Fibroblast of lung (primary cell): Measurements from ENCODE around the gene NT5DC1. TPM values are rescaled to one million over a fixed set of nuclear protein-coding genes. Genes with fewer than 3 reads are reported as not detected.

Experiments
- DNase-seq, 2 donors: peaks; one replicate each; pipeline versions ENCODE4 v3.0.0 to v3.0.0-alpha.2; 2010; ENCODE audit warnings: low read depth in 2 of 2
- H2AFZ ChIP-seq: 2 replicates; pipeline ENCODE4 v1.5.1; 2012; ENCODE audit warnings: low read length, control low read depth, inconsistent platforms
- H3K27ac ChIP-seq: 2 replicates; pipeline ENCODE4 v1.5.1; 2011; ENCODE audit warnings: low read length, control low read depth; ENCODE audit not compliant: insufficient read depth
- H3K27me3 ChIP-seq: 2 replicates; pipeline ENCODE4 v1.5.1; 2011; ENCODE audit warnings: mild to moderate bottlenecking, low read length; ENCODE audit not compliant: control insufficient read depth, insufficient read depth
- H3K36me3 ChIP-seq: 2 replicates; pipeline ENCODE4 v1.5.1; 2011; ENCODE audit warnings: low read length; ENCODE audit not compliant: control insufficient read depth, insufficient read depth
- H3K4me1 ChIP-seq: 2 replicates; pipeline ENCODE4 v1.5.1; 2011; ENCODE audit warnings: low read length; ENCODE audit not compliant: control insufficient read depth, insufficient read depth; ENCODE audit errors: extremely low read depth
- H3K4me2 ChIP-seq: 2 replicates; pipeline ENCODE4 v1.5.1; 2011; ENCODE audit warnings: low read length, control low read depth; ENCODE audit not compliant: insufficient read depth; ENCODE audit errors: extremely low read depth
- H3K4me3 ChIP-seq, 4 experiments: fragments of 200-600 bp in 1 of 4; sonication (generic) in 1 of 4; replicated peaks in 1 of 4; 2 replicates each; pipeline ENCODE4 v1.5.1; 2011 to 2016; ENCODE audit warnings: low read length in 4 of 4, low read depth in 3 of 4, mild to moderate bottlenecking in 3 of 4, control low read depth in 2 of 4, inconsistent platforms in 1 of 4, mixed read lengths in 1 of 4; ENCODE audit not compliant: insufficient read depth in 1 of 4; ENCODE audit errors: control extremely low read depth in 1 of 4
- H3K79me2 ChIP-seq: 2 replicates; pipeline ENCODE4 v1.5.1; 2012; ENCODE audit warnings: mild to moderate bottlenecking, low read length, inconsistent platforms; ENCODE audit not compliant: control insufficient read depth, insufficient read depth
- H3K9ac ChIP-seq: 2 replicates; pipeline ENCODE4 v1.5.1; 2011; ENCODE audit warnings: mild to moderate bottlenecking, low read length, control low read depth; ENCODE audit not compliant: insufficient read depth
- H3K9me3 ChIP-seq: 2 replicates; pipeline ENCODE4 v1.5.1; 2012; ENCODE audit warnings: low read depth, low read length; ENCODE audit not compliant: control insufficient read depth, insufficient read depth
- H4K20me1 ChIP-seq: 2 replicates; pipeline ENCODE4 v1.5.1; 2011; ENCODE audit warnings: low read length; ENCODE audit not compliant: control insufficient read depth, insufficient read depth; ENCODE audit errors: extremely low read depth
- EZH2 ChIP-seq: IDR thresholded peaks from 2 replicates; pipeline ENCODE4 v1.5.1; 2012; ENCODE audit warnings: low read length, control low read depth, mild to moderate bottlenecking; ENCODE audit errors: missing control alignments
- polyA plus RNA-seq, 2 donors: library from polyadenylated mRNA; depleted of rRNA in 1 of 2; stranded (reverse) in 1 of 2; unstranded in 1 of 2; fragments of >200 nt; gene quantifications; 2 replicates each; pipeline ENCODE4 v1.2.1, GENCODE V29; 2011 to 2012; ENCODE audit warnings: missing spikeins in 1 of 2
- total RNA-seq: library from RNA; depleted of rRNA; stranded (reverse); fragments of >200 nt; gene quantifications from 2 replicates; pipeline ENCODE4 v1.2.1, GENCODE V29; 2014
- TF ChIP-seq, protein P1 (sequence below), 2 donors: IDR thresholded peaks in 1 of 2; conservative IDR thresholded peaks in 1 of 2; 1 replicate in 1 of 2; 2 replicates in 1 of 2; pipeline ENCODE4 v1.5.1; 2011 to 2012; ENCODE audit warnings: low read length in 2 of 2, control low read depth in 1 of 2, inconsistent platforms in 1 of 2, low read depth in 1 of 2, mild to moderate bottlenecking in 1 of 2

NT5DC1 gene
- total and polyA plus RNA-seq, 2 donors (not counting 1 experiment from before 2014, with no cell fraction given), result 8.1 to 17.9 TPM

DNA sequence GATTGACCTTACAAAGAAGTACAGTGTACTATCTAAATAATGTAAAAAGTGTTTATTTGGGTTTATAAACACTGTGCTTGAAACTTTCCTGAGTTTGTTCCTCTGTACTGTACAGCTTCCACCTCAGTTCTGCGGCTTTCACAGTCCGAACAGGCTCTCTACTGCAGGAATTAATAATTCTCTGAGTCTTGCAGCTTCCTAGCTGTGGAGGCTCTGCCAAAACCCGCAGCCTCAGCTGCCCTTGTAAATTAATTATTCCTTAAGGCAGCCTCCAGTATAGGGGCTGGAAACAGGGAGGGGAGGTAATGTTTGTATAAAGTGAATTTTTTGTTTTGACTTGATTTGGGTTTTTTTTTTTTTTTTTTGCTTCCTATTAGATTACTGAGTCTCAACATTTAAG, 134.0 kb downstream of the NT5DC1 start:
- H3K4me1 ChIP-seq, result no peaks in the 10 kb centered on the region
- H3K4me3 ChIP-seq, result no peak overlapping the region
- H4K20me1 ChIP-seq, result no peaks in the 10 kb centered on the region
- H3K9ac ChIP-seq, result no peak overlapping the region
- no peak overlapping the region for H2AFZ ChIP-seq
- no peaks in the 10 kb centered on the region for H3K9me3 ChIP-seq
- no peak overlapping the region for H3K4me2 ChIP-seq
- DNase-seq, result no peak
- H3K27me3 ChIP-seq, result no peaks in the 10 kb centered on the region
- TF ChIP-seq, protein P1, sequence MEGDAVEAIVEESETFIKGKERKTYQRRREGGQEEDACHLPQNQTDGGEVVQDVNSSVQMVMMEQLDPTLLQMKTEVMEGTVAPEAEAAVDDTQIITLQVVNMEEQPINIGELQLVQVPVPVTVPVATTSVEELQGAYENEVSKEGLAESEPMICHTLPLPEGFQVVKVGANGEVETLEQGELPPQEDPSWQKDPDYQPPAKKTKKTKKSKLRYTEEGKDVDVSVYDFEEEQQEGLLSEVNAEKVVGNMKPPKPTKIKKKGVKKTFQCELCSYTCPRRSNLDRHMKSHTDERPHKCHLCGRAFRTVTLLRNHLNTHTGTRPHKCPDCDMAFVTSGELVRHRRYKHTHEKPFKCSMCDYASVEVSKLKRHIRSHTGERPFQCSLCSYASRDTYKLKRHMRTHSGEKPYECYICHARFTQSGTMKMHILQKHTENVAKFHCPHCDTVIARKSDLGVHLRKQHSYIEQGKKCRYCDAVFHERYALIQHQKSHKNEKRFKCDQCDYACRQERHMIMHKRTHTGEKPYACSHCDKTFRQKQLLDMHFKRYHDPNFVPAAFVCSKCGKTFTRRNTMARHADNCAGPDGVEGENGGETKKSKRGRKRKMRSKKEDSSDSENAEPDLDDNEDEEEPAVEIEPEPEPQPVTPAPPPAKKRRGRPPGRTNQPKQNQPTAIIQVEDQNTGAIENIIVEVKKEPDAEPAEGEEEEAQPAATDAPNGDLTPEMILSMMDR (conservative IDR thresholded peaks at IDR 0.05 in 1 of 2, IDR thresholded peaks at IDR 0.05 in 1 of 2; ENCODE audit: low read depth in 1 of 2, low read length in 2 of 2), result no peak
- no peak for TF ChIP-seq EZH2
- H3K36me3 ChIP-seq, result no peaks in the 10 kb centered on the region
- no peaks in the 10 kb centered on the region for H3K79me2 ChIP-seq
- no peak overlapping the region for H3K27ac ChIP-seq

DNA sequence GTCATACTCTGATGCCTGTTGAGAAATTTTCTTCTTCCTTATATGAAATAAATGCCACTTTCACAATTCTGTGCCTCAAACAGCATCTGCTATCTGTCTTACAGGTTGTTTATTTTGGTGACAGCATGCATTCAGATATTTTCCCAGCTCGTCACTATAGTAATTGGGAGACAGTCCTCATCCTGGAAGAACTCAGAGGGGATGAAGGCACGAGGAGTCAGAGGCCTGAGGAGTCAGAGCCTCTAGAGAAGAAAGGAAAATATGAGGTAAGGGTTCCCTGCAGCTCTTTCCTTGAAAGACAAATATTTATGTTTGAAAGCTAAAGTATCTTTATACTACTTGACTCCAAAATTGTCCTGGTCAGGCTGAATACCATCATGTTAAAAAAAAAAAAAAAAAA, 137.4 kb downstream of the NT5DC1 start:
- TF ChIP-seq, protein P1 (conservative IDR thresholded peaks at IDR 0.05 in 1 of 2, IDR thresholded peaks at IDR 0.05 in 1 of 2; ENCODE audit: low read depth in 1 of 2, low read length in 2 of 2), result no peak
- no peak for TF ChIP-seq EZH2
- Histone ChIP-seq H3K27me3 (no peaks in the 10 kb centered on the region), H3K9ac (no peak overlapping the region), H3K9me3 (no peaks in the 10 kb centered on the region), H2AFZ (no peak overlapping the region), H4K20me1 (no peaks in the 10 kb centered on the region), H3K4me1 (no peaks in the 10 kb centered on the region), H3K79me2 (no peaks in the 10 kb centered on the region), H3K36me3 (no peaks in the 10 kb centered on the region), H3K4me2 (no peak overlapping the region), H3K27ac (no peak overlapping the region), H3K4me3 (no peak overlapping the region)
- no peak for DNase-seq

DNA sequence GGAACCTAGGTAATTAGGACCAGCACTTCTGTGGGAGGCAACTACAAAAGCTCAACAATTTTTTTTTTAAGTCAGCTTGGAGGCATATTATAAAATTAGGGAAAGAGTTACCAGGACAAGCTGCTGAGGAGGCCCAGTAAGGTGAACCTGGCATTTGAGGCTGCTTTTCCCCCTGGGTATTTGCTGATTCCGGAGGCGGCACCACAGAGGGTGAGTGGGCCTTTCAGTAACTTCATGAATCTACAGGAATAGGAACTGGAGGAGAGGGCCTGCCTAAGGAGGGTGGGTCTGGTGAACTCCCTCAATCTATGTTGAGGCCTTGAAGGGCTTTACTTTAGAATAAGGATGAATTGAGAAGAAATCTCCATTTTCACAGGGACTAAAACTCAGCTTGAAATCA, 138.6 kb downstream of the NT5DC1 start:
- no peak overlapping the region for H3K4me2 ChIP-seq
- DNase-seq, result no peak

More for the DNA sequence above, 138.6 kb downstream of the NT5DC1 start:
- Histone ChIP-seq H3K27me3 (no peaks in the 10 kb centered on the region), H3K27ac (no peak overlapping the region), H2AFZ (no peak overlapping the region), H3K9me3 (no peaks in the 10 kb centered on the region), H3K4me1 (no peaks in the 10 kb centered on the region), H3K4me3 (no peak overlapping the region), H4K20me1 (no peaks in the 10 kb centered on the region), H3K79me2 (no peaks in the 10 kb centered on the region), H3K36me3 (no peaks in the 10 kb centered on the region), H3K9ac (no peak overlapping the region)
- TF ChIP-seq, protein P1 (conservative IDR thresholded peaks at IDR 0.05 in 1 of 2, IDR thresholded peaks at IDR 0.05 in 1 of 2; ENCODE audit: low read depth in 1 of 2, low read length in 2 of 2), result no peak
- TF ChIP-seq EZH2, result no peak
